ENCODE results near the gene PCDH9. TPM values are rescaled to one million over a fixed set of nuclear protein-coding genes. Genes with fewer than 3 reads are reported as not detected.

PCDH9 gene
- total and polyA plus RNA-seq, 7 experiments from 2014 or later: 0.08 to 1.3 (median 0.21) TPM

GRCh38 chr13:66341635-66342377 lies 888.3 kb downstream of the PCDH9 start:
- no peaks in the 10 kb centered on the region for H3K4me1 ChIP-seq (ENCODE audit: control insufficient read depth in 2 of 2, insufficient read depth in 2 of 2, low read length in 2 of 2)
- no peaks in the 10 kb centered on the region for H3K36me3 Mint-ChIP-seq
- CTCF ChIA-PET: no interaction called here

GRCh38 chr13:66339214-66339613 lies 890.9 kb downstream of the PCDH9 start:
- no peak for DNase-seq
- Histone ChIP-seq H3K27me3 (ENCODE audit: control insufficient read depth in 2 of 2, insufficient read depth in 2 of 2, low read length in 2 of 2) (no peaks in the 10 kb centered on the region), H3K36me3 (ENCODE audit: control insufficient read depth in 2 of 3, insufficient read depth in 3 of 3, low read length in 3 of 3) (no peaks in the 10 kb centered on the region), H3K27ac (ENCODE audit: low read depth, low read length) (no peak overlapping the region), H3K4me1 (ENCODE audit: control insufficient read depth in 2 of 2, insufficient read depth in 2 of 2, low read length in 2 of 2) (no peaks in the 10 kb centered on the region), H3K4me3 (ENCODE audit: low read length) (no peak overlapping the region), H3K9me3 (ENCODE audit: control insufficient read depth in 2 of 3, low read length in 3 of 3) (no peaks in the 10 kb centered on the region)
- H3K4me1 Mint-ChIP-seq: no peaks in the 10 kb centered on the region
- H3K9me3 Mint-ChIP-seq: peaks cover 0 to 11% (median 0%) of the 10 kb centered on the region in 11 donors
- H3K4me3 Mint-ChIP-seq: no peak overlapping the region
- H3K27me3 Mint-ChIP-seq: no peaks in the 10 kb centered on the region
- POLR2A ChIA-PET: no interaction called here
- CTCF ChIA-PET: no interaction called here
- H3K36me3 Mint-ChIP-seq: no peaks in the 10 kb centered on the region
- no peak overlapping the region for H3K27ac Mint-ChIP-seq
- intact Hi-C loops (cut with micrococcal nuclease): no loop called here
- no peak for ATAC-seq

More at GRCh38 chr13:66341635-66342377, 888.3 kb downstream of the PCDH9 start:
- ATAC-seq (no peak), DNase-seq (no peak)
- Mint-ChIP-seq H3K4me1 (no peaks in the 10 kb centered on the region), H3K27me3 (no peaks in the 10 kb centered on the region), H3K4me3 (no peak overlapping the region), H3K27ac (no peak overlapping the region), H3K9me3 (peaks cover 0 to 3% (median 0%) of the 10 kb centered on the region in 11 donors)
- H3K27me3 ChIP-seq (ENCODE audit: control insufficient read depth in 2 of 2, insufficient read depth in 2 of 2, low read length in 2 of 2): no peaks in the 10 kb centered on the region
- no peaks in the 10 kb centered on the region for H3K36me3 ChIP-seq (ENCODE audit: control insufficient read depth in 2 of 3, insufficient read depth in 3 of 3, low read length in 3 of 3)
- intact Hi-C loops (cut with micrococcal nuclease): no loop called here
- no peak overlapping the region for H3K4me3 ChIP-seq (ENCODE audit: low read length)
- POLR2A ChIA-PET: no interaction called here
- H3K27ac ChIP-seq (ENCODE audit: low read depth, low read length): no peak overlapping the region
- H3K9me3 ChIP-seq (ENCODE audit: control insufficient read depth in 2 of 3, low read length in 3 of 3): no peaks in the 10 kb centered on the region

DNA sequence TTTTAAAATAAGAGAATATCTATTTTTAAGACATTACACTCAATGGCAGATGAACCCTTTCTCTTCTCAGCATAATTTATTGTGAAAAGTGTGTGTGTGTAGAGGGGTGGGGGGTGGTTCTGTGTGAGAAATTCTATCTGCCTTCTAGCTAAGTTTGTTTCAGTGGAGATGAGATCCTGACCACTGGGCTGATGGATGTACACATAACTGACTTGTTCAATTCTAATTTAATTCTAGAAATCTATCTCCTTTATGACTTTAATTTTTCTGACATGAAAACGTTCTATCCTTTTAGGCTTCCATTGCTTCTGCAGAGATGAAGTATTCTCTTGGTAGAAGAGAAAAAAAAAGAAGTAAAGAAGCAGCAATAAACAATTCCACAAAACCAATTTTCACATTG lies 891.6 kb downstream of the PCDH9 start:
- ChIA-PET CTCF (no interaction called here), POLR2A (no interaction called here)
- Histone ChIP-seq H3K4me3 (ENCODE audit: low read length) (no peak overlapping the region), H3K27ac (ENCODE audit: low read depth, low read length) (no peak overlapping the region), H3K27me3 (ENCODE audit: control insufficient read depth in 2 of 2, insufficient read depth in 2 of 2, low read length in 2 of 2) (no peaks in the 10 kb centered on the region), H3K36me3 (ENCODE audit: control insufficient read depth in 2 of 3, insufficient read depth in 3 of 3, low read length in 3 of 3) (no peaks in the 10 kb centered on the region), H3K9me3 (ENCODE audit: control insufficient read depth in 2 of 3, low read length in 3 of 3) (no peaks in the 10 kb centered on the region), H3K4me1 (ENCODE audit: control insufficient read depth in 2 of 2, insufficient read depth in 2 of 2, low read length in 2 of 2) (no peaks in the 10 kb centered on the region)
- Mint-ChIP-seq H3K9me3 (peaks cover 0 to 11% (median 0%) of the 10 kb centered on the region in 11 donors), H3K27me3 (no peaks in the 10 kb centered on the region), H3K36me3 (no peaks in the 10 kb centered on the region), H3K4me1 (no peaks in the 10 kb centered on the region), H3K27ac (no peak overlapping the region), H3K4me3 (no peak overlapping the region)
- no peak for ATAC-seq
- intact Hi-C loops (cut with micrococcal nuclease): no loop called here
- DNase-seq: no peak

- POLR2A ChIA-PET: no interaction called here
- intact Hi-C loops (cut with micrococcal nuclease): no loop called here
- Histone ChIP-seq H3K4me1 (ENCODE audit: control insufficient read depth in 2 of 2, insufficient read depth in 2 of 2, low read length in 2 of 2) (no peaks in the 10 kb centered on the region), H3K27me3 (ENCODE audit: control insufficient read depth in 2 of 2, insufficient read depth in 2 of 2, low read length in 2 of 2) (no peaks in the 10 kb centered on the region), H3K27ac (ENCODE audit: low read depth, low read length) (no peak overlapping the region), H3K36me3 (ENCODE audit: control insufficient read depth in 2 of 3, insufficient read depth in 3 of 3, low read length in 3 of 3) (no peaks in the 10 kb centered on the region), H3K9me3 (ENCODE audit: control insufficient read depth in 2 of 3, low read length in 3 of 3) (no peaks in the 10 kb centered on the region), H3K4me3 (ENCODE audit: low read length) (no peak overlapping the region)
- Mint-ChIP-seq H3K27ac (no peak overlapping the region), H3K9me3 (peaks cover 0 to 11% (median 0%) of the 10 kb centered on the region in 11 donors), H3K4me3 (no peak overlapping the region), H3K4me1 (no peaks in the 10 kb centered on the region), H3K27me3 (no peaks in the 10 kb centered on the region), H3K36me3 (no peaks in the 10 kb centered on the region)
- CTCF ChIA-PET: no interaction called here
- no peak for DNase-seq
- ATAC-seq: no peak
Observed at GRCh38 chr13:66335626-66336025, 894.5 kb downstream of the PCDH9 start.

DNA sequence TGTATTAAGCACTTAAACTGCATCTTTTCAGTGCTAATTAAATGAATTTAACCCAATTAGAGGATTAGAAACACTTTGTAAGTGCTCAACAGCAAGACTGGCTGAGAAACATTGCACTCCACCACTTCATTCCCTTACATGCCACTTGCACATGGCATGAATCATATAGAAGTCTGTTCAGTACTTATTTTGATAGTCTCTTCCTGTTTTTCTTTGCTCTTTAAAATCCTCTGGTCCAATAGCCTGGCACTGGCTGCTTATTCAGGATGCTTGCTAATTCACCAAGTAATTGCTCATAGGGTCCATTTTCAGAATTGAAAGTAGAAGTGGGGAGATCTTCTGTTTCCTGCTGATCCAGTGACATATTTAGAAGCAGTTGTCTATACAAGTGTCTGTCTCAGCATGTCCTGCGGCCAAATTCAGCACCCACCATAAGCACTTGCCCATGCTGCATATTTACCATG lies 900.1 kb downstream of the PCDH9 start:
- ATAC-seq (no peak), DNase-seq (no peak)
- Histone ChIP-seq H3K36me3 (ENCODE audit: control insufficient read depth in 2 of 3, insufficient read depth in 3 of 3, low read length in 3 of 3) (no peaks in the 10 kb centered on the region), H3K27me3 (ENCODE audit: control insufficient read depth in 2 of 2, insufficient read depth in 2 of 2, low read length in 2 of 2) (no peaks in the 10 kb centered on the region), H3K4me1 (ENCODE audit: control insufficient read depth in 2 of 2, insufficient read depth in 2 of 2, low read length in 2 of 2) (no peaks in the 10 kb centered on the region), H3K27ac (ENCODE audit: low read depth, low read length) (no peak overlapping the region), H3K9me3 (ENCODE audit: control insufficient read depth in 2 of 3, low read length in 3 of 3) (no peaks in the 10 kb centered on the region), H3K4me3 (ENCODE audit: low read length) (no peak overlapping the region)
- no peaks in the 10 kb centered on the region for H3K36me3 Mint-ChIP-seq
- H3K27me3 Mint-ChIP-seq: no peaks in the 10 kb centered on the region
- intact Hi-C loops (cut with micrococcal nuclease): no loop called here
- POLR2A ChIA-PET: no interaction called here
- no peak overlapping the region for H3K27ac Mint-ChIP-seq
- CTCF ChIA-PET: no interaction called here
- H3K4me3 Mint-ChIP-seq: no peak overlapping the region
- no peaks in the 10 kb centered on the region for H3K4me1 Mint-ChIP-seq
- peaks cover 0 to 4% (median 0%) of the 10 kb centered on the region in 11 donors for H3K9me3 Mint-ChIP-seq

DNA sequence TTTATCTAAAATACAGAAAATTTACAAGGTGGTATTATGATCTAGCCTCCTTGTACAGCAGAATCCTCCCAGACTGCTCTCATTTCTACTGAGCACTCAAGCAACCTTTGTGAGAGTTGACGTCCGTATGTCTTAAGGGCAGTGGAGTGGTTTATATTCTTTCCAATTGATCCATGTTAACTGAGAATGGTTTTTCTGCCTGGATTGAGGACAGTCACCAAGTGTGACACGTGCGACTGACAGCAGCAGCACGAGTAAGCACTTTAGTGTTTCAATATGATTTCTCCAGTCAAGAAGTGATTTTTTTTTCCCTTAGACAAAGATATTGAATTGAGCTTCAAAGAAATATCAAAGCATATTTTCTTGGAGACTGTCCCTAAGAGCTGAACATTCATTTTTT lies 901.7 kb downstream of the PCDH9 start:
- no peaks in the 10 kb centered on the region for H3K27me3 Mint-ChIP-seq
- H3K4me1 Mint-ChIP-seq: no peaks in the 10 kb centered on the region
- no peaks in the 10 kb centered on the region for H3K9me3 ChIP-seq (ENCODE audit: control insufficient read depth in 2 of 3, low read length in 3 of 3)
- no peak overlapping the region for H3K4me3 Mint-ChIP-seq
- no peaks in the 10 kb centered on the region for H3K36me3 Mint-ChIP-seq
- intact Hi-C loops (cut with micrococcal nuclease): no loop called here
- ChIA-PET POLR2A (no interaction called here), CTCF (no interaction called here)
- ATAC-seq: no peak
- H3K4me3 ChIP-seq (ENCODE audit: low read length): no peak overlapping the region
- H3K36me3 ChIP-seq (ENCODE audit: control insufficient read depth in 2 of 3, insufficient read depth in 3 of 3, low read length in 3 of 3): no peaks in the 10 kb centered on the region
- no peak for DNase-seq
- H3K27ac ChIP-seq (ENCODE audit: low read depth, low read length): no peak overlapping the region
- no peaks in the 10 kb centered on the region for H3K4me1 ChIP-seq (ENCODE audit: control insufficient read depth in 2 of 2, insufficient read depth in 2 of 2, low read length in 2 of 2)
- H3K27ac Mint-ChIP-seq: no peak overlapping the region
- peaks cover 0 to 4% (median 0%) of the 10 kb centered on the region in 11 donors for H3K9me3 Mint-ChIP-seq
- no peaks in the 10 kb centered on the region for H3K27me3 ChIP-seq (ENCODE audit: control insufficient read depth in 2 of 2, insufficient read depth in 2 of 2, low read length in 2 of 2)

DNA sequence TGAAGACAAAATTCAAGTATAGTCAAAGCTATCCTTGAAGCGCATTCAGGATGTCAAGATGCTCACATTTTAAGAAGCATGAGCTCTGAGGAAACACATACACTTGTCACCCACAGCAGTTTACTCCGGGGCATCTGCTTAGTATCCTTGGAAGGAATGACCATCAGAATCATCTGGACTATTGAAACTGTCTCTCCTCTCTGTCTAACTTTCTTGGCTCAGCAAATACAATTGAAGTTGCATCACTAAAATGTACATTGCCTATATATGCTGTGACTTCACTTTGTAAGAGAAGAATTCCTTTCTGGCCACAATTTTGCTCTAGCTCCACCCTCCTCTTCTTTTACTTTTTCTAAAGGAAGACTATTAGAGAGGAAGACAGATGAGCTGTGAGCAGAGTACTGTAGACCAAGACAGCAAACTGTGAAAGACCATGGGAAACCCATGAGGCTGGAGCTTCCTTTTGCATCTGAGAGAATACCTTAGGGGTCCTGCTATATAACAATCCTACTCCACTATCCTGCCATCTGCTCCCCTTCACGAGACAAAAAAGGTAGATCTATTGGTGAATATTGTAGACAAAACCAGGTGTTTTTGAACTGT lies 906.3 kb downstream of the PCDH9 start:
- peaks cover 0 to 6% (median 0%) of the 10 kb centered on the region in 11 donors for H3K9me3 Mint-ChIP-seq
- no peaks in the 10 kb centered on the region for H3K36me3 Mint-ChIP-seq
- ChIA-PET CTCF (no interaction called here), POLR2A (no interaction called here)
- Histone ChIP-seq H3K27ac (ENCODE audit: low read depth, low read length) (no peak overlapping the region), H3K4me1 (ENCODE audit: control insufficient read depth in 2 of 2, insufficient read depth in 2 of 2, low read length in 2 of 2) (no peaks in the 10 kb centered on the region), H3K36me3 (ENCODE audit: control insufficient read depth in 2 of 3, insufficient read depth in 3 of 3, low read length in 3 of 3) (no peaks in the 10 kb centered on the region), H3K4me3 (ENCODE audit: low read length) (no peak overlapping the region), H3K9me3 (ENCODE audit: control insufficient read depth in 2 of 3, low read length in 3 of 3) (no peaks in the 10 kb centered on the region), H3K27me3 (ENCODE audit: control insufficient read depth in 2 of 2, insufficient read depth in 2 of 2, low read length in 2 of 2) (no peaks in the 10 kb centered on the region)
- DNase-seq (no peak), ATAC-seq (no peak)
- H3K4me1 Mint-ChIP-seq: no peaks in the 10 kb centered on the region
- intact Hi-C loops (cut with micrococcal nuclease): no loop called here
- H3K27ac Mint-ChIP-seq: no peak overlapping the region
- no peaks in the 10 kb centered on the region for H3K27me3 Mint-ChIP-seq
- no peak overlapping the region for H3K4me3 Mint-ChIP-seq
